AG10803 (cell line): Measurements from ENCODE around the gene CASKIN2.
"Not testable (repeated sequence)": the region's sequence is repeated elsewhere in the genome, so short reads cannot be mapped to it uniquely, and the experiment has no call there.

Experiments used
- DNase-seq: peaks from one replicate; pipeline ENCODE4 v3.0.0; 2010; ENCODE audit warnings: low read depth
- H3K4me3 ChIP-seq: 2 replicates; pipeline ENCODE4 v1.5.1; 2011; ENCODE audit warnings: mild to moderate bottlenecking, low read length, control low read depth
- TF ChIP-seq, protein P1 (sequence below): conservative IDR thresholded peaks from 2 replicates; pipeline ENCODE4 v1.5.1; 2011; ENCODE audit warnings: mild to moderate bottlenecking, low read length, control low read depth, inconsistent platforms

CASKIN2 gene

DNA sequence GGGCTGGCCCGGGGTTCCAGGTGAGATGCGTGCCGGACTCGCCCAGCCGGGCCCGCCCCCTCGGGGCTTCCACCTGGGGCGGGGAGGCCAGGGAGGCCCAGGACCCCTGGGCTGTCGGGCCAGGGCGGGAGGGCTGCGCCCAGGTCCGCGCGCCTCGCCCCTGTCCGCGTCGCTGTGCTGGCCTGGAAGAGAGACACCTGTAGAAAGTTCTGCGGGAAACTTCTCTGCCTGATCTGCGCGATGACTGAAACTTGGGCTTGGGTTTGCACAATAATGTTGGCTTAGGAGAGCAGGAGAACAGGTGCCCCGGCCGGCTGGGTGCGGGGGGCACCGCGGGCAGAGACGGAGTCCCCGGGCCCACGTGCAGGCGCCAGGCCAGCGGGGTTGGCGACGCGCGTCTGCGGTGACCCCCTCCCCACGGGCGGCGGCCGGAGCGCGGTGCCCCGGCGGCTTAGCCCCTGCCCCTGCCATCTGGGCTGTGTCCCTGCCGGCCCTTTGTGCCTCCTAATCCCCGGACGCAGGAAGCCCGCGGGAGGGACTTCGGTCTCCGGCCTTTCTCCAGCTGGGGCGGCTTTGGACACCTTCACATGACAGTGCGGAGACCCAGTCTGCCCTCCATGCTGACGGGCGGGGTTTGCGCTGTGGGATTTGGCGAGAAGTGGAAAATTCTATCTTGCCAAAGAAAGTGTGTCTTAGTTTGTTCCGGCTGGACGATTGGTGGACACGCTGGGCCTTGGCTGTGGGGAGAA is 10.6 kb upstream of the CASKIN2 start:
- TF ChIP-seq, protein P1, sequence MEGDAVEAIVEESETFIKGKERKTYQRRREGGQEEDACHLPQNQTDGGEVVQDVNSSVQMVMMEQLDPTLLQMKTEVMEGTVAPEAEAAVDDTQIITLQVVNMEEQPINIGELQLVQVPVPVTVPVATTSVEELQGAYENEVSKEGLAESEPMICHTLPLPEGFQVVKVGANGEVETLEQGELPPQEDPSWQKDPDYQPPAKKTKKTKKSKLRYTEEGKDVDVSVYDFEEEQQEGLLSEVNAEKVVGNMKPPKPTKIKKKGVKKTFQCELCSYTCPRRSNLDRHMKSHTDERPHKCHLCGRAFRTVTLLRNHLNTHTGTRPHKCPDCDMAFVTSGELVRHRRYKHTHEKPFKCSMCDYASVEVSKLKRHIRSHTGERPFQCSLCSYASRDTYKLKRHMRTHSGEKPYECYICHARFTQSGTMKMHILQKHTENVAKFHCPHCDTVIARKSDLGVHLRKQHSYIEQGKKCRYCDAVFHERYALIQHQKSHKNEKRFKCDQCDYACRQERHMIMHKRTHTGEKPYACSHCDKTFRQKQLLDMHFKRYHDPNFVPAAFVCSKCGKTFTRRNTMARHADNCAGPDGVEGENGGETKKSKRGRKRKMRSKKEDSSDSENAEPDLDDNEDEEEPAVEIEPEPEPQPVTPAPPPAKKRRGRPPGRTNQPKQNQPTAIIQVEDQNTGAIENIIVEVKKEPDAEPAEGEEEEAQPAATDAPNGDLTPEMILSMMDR, result no peak
- no peak overlapping the region for H3K4me3 ChIP-seq
- DNase-seq, result no peak

DNA sequence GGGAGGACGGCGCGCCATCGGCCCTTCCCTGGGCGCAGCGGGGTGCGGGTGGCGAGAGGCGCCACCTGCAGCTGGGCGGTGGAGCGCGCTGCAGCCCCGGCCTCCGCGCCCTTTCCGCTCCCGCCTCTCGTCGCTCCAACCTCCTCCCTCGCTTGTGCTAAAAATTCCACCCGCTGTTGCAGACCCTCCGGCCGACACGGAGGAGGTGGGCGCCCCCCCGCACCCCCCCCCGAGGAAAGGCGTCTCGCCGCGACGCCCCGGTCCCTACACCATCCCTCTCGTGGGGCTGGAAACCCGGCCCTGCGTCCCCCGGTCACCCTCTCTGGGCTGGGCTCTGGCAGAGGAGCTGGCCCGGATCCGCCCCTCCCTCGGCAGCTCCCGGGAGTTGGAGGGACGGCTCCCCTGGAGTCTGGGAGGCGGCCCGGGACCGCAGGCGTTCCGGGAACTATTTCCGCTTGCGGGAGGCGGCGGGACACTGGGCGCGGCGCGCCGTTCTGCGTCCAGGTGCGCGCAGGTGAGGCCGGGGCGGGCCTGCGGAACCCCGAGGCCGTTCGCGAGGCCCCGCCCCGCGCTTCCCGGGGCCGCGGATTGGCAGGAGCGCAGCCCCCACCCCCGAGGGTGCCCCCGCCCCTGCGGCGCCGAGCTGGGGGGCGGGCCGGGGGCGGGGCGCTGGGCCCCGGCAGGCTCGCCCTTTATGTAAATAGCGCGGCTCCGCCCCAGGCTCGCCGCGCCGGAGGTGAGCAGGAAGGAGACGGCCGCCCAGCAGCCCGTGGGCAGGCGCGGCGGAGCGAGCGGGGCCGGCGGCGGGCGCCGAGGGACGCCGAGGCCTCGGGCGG is 9.9 kb upstream of the CASKIN2 start, which contains the start of gene LLGL2:
LLGL2 (plus strand) TSS at position 728 of the 836 bp plus-strand sequence. CDS start 17,730 bp downstream, outside the sequence.
- DNase-seq, result no peak
- TF ChIP-seq, protein P1, result no peak; the same call in 1 of the 2 replicates
- H3K4me3 ChIP-seq, result peak within 1 kb of the TSS; percentile 43

DNA sequence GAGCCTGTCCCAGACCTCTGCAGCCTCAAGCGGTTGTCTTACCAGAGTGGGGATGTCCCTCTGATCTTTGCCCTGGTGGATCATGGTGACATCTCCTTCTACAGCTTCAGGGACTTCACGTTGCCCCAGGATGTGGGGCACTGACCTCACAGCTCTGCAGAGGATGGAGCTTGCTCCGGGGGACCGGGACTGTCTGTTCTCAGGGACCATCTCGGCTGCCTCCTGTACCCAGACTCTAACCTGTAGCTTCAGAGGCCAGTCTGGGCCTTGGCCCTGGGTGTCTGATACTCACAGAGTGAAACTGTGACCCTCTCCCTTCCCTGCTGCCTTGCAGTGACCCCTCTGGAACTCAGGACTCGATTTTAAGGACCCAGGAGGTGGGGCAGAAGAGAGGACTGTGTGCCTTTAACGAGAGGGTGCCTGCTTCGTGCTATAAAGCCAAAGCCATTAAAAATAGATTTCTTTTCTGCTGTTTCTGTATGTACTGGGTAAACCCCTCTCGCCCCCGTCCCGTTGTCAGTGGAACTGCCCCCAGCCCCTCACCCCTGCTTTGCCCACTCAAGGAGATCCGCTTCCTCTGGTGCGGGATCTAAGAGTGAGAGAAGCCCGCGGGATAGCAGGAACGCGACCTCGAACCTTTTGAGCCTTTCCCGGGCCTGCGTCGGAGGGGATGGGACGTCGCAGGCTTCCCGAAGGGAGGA is 9.1 kb upstream of the CASKIN2 start:
- TF ChIP-seq, protein P1, result no peak
- H3K4me3 ChIP-seq, result no peak overlapping the region
- DNase-seq, result no peak

DNA sequence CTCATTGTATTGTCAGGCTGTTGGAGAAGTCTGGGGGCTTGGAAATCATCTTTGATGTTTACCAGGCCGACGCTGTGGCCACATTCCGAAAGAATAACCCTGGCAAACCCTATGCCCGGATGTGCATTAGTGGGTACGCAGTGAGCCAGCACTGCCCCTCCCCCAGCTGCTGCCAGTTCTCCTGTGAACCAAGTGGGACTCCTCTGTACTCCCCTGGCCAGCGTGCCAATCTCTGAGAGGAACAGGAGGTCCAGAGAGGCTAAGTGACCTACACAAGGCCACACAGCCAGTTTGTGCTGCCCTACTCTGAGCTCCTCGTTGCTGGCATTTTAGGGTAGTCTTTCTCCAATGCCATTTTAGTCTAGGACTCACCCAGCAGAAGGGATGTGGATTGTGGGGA is 8.3 kb upstream of the CASKIN2 start:
- TF ChIP-seq, protein P1, result no peak
- H3K4me3 ChIP-seq, result no peak overlapping the region
- no peak for DNase-seq

DNA sequence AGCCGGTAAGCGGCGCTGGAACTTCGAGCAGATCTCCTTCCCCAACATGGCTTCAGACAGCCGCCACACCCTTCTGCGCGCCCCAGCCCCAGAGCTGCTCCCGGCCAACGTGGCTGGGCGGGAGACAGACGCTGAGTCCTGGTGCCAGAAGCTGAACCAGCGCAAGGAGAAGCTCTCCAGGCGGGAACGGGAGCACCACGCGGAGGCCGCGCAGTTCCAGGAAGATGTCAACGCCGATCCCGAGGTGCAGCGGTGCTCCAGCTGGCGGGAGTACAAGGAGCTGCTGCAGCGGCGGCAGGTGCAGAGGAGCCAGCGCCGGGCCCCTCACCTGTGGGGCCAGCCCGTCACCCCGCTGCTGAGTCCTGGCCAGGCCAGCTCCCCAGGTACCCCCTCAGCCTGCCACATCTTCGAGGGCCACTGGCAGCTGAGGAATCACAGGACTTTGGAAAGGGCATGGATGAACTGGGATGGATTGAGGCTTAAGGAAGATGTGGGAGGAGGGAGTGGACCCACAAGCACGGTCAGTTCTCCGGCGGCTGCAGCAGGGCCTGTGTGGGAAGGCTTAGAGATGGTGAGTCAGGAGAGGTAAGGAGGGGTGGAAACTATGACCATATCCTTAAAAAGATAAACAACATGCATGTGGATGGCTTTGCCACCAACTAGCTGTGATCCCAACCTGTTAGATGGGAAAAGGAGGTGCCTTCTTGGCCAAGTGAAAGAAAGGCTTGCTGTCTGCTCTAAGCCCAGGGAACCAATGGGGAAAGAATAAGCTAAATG is 6.8 kb upstream of the CASKIN2 start:
- TF ChIP-seq, protein P1, result no peak
- no peak overlapping the region for H3K4me3 ChIP-seq
- DNase-seq, result no peak

DNA sequence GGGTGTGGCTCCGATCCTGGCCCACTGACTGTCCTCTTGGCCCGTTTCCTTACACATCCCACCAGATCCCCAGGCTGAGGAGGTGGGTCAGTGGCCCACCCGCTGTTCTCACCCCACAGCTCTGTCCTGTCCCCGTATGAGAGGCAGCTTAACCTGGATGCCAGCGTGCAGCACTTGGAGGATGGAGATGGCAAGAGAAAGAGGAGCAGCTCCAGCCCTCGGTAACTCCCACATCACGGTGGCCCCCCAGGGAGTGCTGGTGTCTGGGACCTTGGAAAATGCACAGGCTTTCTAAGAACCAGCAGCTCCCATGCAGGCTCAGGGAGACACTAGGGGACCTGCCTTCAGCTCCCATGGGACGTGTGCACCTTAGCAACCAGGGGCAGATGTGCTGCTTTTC is 6.0 kb upstream of the CASKIN2 start:
- no peak overlapping the region for H3K4me3 ChIP-seq
- TF ChIP-seq, protein P1, result no peak
- no peak for DNase-seq

DNA sequence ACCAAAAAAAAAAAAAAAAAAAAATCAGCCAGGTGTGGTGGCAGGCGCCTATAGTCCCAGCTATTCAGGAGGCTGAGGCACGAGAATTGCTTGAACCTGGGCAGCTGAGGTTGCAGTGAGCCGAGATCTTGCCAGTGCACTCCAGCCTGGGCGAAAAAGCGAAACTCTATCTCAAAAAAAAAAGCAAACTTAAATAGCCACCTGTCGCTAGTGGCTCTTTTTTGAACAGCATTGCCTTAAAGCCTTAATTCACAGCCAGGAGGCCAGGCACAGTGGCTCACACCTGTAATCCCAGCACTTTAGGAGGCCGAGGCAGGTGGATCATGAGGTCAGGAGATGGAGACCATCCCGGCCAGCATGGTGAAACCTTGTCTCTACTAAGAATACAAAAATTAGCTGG is 5.1 kb upstream of the CASKIN2 start:
- H3K4me3 ChIP-seq, DNase-seq: not testable (repeated sequence)
